ENCODE results near the gene ISM1. TPM values are rescaled to one million over a fixed set of nuclear protein-coding genes. Genes with fewer than 3 reads are reported as not detected.

The ISM1 gene
- total and polyA plus RNA-seq, 2 experiments from 2014 or later, result 0.15 to 0.63 TPM

DNA sequence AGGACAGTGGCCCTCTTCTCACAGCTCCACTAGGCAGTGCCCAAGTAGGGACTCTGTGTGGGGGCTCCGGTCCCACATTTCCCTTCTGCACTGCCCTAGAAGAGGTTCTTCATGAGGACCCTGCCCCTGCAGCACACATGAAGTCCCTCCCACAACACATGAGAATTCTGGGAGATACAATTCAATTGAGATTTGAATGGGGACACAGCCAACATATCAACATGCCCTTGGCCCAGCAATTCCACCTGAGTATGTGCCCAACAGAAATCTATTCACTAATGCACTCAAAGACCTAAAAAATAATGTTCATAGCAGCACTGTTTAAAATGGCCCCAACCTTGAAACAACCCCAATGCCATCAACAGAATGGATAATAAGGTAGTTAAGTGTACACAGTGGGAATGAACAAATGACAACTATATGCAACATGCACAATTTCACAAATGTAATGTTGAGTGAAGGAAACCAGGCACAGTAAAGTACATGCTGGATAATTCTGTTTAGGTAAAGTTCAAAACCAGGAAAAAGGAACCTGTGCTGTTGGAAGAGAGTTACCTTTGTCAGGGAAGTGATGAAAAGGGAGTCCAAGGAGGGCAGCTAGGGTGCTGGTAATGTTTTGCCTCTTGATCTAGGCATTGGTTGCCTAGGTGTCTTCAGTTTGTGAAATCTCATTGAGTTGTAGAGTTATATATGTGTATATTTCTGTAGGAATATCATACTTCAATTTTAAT lies 16.1 kb downstream of the ISM1 start:
- Mint-ChIP-seq H3K4me3 (no peak overlapping the region), H3K27me3 (ENCODE audit: insufficient read depth, low read depth, poor library complexity) (peaks cover 2% of the 10 kb centered on the region), H3K36me3 (ENCODE audit: low read depth) (no peaks in the 10 kb centered on the region), H3K27ac (no peak overlapping the region), H3K9me3 (no peaks in the 10 kb centered on the region), H3K4me1 (peaks cover 6% of the 10 kb centered on the region; the same call in 2 of the 3 replicates)
- ATAC-seq, result no peak
- Histone ChIP-seq H3K36me3 (ENCODE audit: insufficient read depth) (no peaks in the 10 kb centered on the region), H3F3A (replicated peaks; ENCODE audit: low read depth) (no peaks in the 10 kb centered on the region), H4K20me1 (replicated peaks; ENCODE audit: insufficient read depth) (no peaks in the 10 kb centered on the region), H3K79me2 (replicated peaks; ENCODE audit: insufficient read depth) (no peaks in the 10 kb centered on the region), H3K4me1 (ENCODE audit: insufficient read depth) (no peaks in the 10 kb centered on the region; the same call in 1 of the 2 replicates), H3K4me2 (no peak overlapping the region), H3K4me3 (no peak overlapping the region), H3K27ac (ENCODE audit: low read depth) (no peak overlapping the region), H2AFZ (no peak overlapping the region), H3K9me2 (ENCODE audit: insufficient read depth) (peaks cover 33% of the 10 kb centered on the region), H3K27me3 (ENCODE audit: insufficient read depth) (no peaks in the 10 kb centered on the region)
- no peak for DNase-seq (ENCODE audit: low spot score)
- TF ChIP-seq STAT1 (IDR thresholded peaks at IDR 0.05; ENCODE audit: unreplicated experiment) (no peak), EZH2phosphoT487 (IDR thresholded peaks at IDR 0.05; ENCODE audit: unreplicated experiment) (no peak), ZNF114 (CRISPR knock-in tag; IDR thresholded peaks at IDR 0.05) (no peak), JUNB (IDR thresholded peaks at IDR 0.05; ENCODE audit: unreplicated experiment) (no peak), ZNF331 (CRISPR knock-in tag; IDR thresholded peaks at IDR 0.05; ENCODE audit: low read depth) (no peak), POLR2AphosphoS5 (IDR thresholded peaks at IDR 0.05; ENCODE audit: low read depth) (no peak)
- TF ChIP-seq, protein P1, sequence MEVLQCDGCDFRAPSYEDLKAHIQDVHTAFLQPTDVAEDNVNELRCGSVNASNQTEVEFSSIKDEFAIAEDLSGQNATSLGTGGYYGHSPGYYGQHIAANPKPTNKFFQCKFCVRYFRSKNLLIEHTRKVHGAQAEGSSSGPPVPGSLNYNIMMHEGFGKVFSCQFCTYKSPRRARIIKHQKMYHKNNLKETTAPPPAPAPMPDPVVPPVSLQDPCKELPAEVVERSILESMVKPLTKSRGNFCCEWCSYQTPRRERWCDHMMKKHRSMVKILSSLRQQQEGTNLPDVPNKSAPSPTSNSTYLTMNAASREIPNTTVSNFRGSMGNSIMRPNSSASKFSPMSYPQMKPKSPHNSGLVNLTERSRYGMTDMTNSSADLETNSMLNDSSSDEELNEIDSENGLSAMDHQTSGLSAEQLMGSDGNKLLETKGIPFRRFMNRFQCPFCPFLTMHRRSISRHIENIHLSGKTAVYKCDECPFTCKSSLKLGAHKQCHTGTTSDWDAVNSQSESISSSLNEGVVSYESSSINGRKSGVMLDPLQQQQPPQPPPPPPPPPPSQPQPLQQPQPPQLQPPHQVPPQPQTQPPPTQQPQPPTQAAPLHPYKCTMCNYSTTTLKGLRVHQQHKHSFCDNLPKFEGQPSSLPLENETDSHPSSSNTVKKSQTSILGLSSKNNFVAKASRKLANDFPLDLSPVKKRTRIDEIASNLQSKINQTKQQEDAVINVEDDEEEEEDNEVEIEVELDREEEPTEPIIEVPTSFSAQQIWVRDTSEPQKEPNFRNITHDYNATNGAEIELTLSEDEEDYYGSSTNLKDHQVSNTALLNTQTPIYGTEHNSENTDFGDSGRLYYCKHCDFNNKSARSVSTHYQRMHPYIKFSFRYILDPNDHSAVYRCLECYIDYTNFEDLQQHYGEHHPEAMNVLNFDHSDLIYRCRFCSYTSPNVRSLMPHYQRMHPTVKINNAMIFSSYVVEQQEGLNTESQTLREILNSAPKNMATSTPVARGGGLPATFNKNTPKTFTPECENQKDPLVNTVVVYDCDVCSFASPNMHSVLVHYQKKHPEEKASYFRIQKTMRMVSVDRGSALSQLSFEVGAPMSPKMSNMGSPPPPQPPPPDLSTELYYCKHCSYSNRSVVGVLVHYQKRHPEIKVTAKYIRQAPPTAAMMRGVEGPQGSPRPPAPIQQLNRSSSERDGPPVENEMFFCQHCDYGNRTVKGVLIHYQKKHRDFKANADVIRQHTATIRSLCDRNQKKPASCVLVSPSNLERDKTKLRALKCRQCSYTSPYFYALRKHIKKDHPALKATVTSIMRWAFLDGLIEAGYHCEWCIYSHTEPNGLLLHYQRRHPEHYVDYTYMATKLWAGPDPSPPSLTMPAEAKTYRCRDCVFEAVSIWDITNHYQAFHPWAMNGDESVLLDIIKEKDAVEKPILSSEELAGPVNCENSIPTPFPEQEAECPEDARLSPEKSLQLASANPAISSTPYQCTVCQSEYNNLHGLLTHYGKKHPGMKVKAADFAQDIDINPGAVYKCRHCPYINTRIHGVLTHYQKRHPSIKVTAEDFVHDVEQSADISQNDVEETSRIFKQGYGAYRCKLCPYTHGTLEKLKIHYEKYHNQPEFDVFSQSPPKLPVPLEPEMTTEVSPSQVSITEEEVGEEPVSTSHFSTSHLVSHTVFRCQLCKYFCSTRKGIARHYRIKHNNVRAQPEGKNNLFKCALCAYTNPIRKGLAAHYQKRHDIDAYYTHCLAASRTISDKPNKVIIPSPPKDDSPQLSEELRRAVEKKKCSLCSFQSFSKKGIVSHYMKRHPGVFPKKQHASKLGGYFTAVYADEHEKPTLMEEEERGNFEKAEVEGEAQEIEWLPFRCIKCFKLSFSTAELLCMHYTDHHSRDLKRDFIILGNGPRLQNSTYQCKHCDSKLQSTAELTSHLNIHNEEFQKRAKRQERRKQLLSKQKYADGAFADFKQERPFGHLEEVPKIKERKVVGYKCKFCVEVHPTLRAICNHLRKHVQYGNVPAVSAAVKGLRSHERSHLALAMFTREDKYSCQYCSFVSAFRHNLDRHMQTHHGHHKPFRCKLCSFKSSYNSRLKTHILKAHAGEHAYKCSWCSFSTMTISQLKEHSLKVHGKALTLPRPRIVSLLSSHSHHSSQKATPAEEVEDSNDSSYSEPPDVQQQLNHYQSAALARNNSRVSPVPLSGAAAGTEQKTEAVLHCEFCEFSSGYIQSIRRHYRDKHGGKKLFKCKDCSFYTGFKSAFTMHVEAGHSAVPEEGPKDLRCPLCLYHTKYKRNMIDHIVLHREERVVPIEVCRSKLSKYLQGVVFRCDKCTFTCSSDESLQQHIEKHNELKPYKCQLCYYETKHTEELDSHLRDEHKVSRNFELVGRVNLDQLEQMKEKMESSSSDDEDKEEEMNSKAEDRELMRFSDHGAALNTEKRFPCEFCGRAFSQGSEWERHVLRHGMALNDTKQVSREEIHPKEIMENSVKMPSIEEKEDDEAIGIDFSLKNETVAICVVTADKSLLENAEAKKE (CRISPR knock-in tag; IDR thresholded peaks at IDR 0.05), result no peak
- TF ChIP-seq, protein P2, sequence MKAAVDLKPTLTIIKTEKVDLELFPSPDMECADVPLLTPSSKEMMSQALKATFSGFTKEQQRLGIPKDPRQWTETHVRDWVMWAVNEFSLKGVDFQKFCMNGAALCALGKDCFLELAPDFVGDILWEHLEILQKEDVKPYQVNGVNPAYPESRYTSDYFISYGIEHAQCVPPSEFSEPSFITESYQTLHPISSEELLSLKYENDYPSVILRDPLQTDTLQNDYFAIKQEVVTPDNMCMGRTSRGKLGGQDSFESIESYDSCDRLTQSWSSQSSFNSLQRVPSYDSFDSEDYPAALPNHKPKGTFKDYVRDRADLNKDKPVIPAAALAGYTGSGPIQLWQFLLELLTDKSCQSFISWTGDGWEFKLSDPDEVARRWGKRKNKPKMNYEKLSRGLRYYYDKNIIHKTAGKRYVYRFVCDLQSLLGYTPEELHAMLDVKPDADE (IDR thresholded peaks at IDR 0.05), result no peak
- TF ChIP-seq, protein P3, sequence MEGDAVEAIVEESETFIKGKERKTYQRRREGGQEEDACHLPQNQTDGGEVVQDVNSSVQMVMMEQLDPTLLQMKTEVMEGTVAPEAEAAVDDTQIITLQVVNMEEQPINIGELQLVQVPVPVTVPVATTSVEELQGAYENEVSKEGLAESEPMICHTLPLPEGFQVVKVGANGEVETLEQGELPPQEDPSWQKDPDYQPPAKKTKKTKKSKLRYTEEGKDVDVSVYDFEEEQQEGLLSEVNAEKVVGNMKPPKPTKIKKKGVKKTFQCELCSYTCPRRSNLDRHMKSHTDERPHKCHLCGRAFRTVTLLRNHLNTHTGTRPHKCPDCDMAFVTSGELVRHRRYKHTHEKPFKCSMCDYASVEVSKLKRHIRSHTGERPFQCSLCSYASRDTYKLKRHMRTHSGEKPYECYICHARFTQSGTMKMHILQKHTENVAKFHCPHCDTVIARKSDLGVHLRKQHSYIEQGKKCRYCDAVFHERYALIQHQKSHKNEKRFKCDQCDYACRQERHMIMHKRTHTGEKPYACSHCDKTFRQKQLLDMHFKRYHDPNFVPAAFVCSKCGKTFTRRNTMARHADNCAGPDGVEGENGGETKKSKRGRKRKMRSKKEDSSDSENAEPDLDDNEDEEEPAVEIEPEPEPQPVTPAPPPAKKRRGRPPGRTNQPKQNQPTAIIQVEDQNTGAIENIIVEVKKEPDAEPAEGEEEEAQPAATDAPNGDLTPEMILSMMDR (conservative IDR thresholded peaks at IDR 0.05; ENCODE audit: low read depth in 2 of 2), result no peak
- TF ChIP-seq, protein P4, sequence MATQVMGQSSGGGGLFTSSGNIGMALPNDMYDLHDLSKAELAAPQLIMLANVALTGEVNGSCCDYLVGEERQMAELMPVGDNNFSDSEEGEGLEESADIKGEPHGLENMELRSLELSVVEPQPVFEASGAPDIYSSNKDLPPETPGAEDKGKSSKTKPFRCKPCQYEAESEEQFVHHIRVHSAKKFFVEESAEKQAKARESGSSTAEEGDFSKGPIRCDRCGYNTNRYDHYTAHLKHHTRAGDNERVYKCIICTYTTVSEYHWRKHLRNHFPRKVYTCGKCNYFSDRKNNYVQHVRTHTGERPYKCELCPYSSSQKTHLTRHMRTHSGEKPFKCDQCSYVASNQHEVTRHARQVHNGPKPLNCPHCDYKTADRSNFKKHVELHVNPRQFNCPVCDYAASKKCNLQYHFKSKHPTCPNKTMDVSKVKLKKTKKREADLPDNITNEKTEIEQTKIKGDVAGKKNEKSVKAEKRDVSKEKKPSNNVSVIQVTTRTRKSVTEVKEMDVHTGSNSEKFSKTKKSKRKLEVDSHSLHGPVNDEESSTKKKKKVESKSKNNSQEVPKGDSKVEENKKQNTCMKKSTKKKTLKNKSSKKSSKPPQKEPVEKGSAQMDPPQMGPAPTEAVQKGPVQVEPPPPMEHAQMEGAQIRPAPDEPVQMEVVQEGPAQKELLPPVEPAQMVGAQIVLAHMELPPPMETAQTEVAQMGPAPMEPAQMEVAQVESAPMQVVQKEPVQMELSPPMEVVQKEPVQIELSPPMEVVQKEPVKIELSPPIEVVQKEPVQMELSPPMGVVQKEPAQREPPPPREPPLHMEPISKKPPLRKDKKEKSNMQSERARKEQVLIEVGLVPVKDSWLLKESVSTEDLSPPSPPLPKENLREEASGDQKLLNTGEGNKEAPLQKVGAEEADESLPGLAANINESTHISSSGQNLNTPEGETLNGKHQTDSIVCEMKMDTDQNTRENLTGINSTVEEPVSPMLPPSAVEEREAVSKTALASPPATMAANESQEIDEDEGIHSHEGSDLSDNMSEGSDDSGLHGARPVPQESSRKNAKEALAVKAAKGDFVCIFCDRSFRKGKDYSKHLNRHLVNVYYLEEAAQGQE (IDR thresholded peaks at IDR 0.05; ENCODE audit: unreplicated experiment), result no peak
